ENCODE data around the gene DNAJC8. TPM values are rescaled to one million over a fixed set of nuclear protein-coding genes. Genes with fewer than 3 reads are reported as not detected.

The DNAJC8 gene
- total and polyA plus RNA-seq, 2 donors from 2014 or later = 71.7 to 110 TPM

DNA sequence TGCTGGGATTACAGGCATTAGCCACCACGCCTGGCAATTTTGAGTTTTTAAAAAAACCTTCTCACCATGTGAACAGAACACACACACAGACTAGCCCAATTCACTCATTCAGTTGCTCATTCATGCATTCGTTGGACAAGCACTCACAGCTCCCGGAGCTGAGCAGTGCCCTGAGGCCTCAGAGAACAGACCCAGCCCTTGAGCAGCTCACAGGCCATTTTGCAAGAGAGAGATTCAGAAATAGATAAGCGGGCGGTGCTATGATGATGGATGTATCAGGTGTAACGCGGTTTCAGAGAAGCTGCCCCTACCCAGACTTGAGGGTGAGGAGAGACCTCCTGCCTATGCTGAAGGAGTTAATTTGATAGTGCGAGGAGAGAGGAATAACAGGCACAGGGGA lies 74.9 kb downstream of the DNAJC8 start:
- intact Hi-C loops (cut with DNase I) = no loop called here
- DNase-seq (no peak), FAIRE-seq (no peak)
- TF ChIP-seq, protein P1, sequence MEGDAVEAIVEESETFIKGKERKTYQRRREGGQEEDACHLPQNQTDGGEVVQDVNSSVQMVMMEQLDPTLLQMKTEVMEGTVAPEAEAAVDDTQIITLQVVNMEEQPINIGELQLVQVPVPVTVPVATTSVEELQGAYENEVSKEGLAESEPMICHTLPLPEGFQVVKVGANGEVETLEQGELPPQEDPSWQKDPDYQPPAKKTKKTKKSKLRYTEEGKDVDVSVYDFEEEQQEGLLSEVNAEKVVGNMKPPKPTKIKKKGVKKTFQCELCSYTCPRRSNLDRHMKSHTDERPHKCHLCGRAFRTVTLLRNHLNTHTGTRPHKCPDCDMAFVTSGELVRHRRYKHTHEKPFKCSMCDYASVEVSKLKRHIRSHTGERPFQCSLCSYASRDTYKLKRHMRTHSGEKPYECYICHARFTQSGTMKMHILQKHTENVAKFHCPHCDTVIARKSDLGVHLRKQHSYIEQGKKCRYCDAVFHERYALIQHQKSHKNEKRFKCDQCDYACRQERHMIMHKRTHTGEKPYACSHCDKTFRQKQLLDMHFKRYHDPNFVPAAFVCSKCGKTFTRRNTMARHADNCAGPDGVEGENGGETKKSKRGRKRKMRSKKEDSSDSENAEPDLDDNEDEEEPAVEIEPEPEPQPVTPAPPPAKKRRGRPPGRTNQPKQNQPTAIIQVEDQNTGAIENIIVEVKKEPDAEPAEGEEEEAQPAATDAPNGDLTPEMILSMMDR (IDR thresholded peaks at IDR 0.05; ENCODE audit: borderline replicate concordance, extremely low read depth, insufficient read depth) = no peak
- no peak overlapping the region for H3K27ac ChIP-seq (ENCODE audit: low read depth in 2 of 2, low read length in 2 of 2)
- no peaks in the 10 kb centered on the region for H3K9me3 ChIP-seq (ENCODE audit: control insufficient read depth in 2 of 3, insufficient read depth in 1 of 3, low read length in 3 of 3)
- no peaks in the 10 kb centered on the region for H3K36me3 ChIP-seq (ENCODE audit: control insufficient read depth in 2 of 3, insufficient read depth in 3 of 3, low read length in 3 of 3)
- no peak overlapping the region for H3K9ac ChIP-seq (ENCODE audit: low read length in 3 of 3)
- no peaks in the 10 kb centered on the region for H3K27me3 ChIP-seq (ENCODE audit: control insufficient read depth, insufficient read depth, low read length)
- no peak overlapping the region for H3K4me3 ChIP-seq (ENCODE audit: low read length in 3 of 3)
- H3K4me1 ChIP-seq (ENCODE audit: control insufficient read depth in 2 of 3, insufficient read depth in 2 of 3, low read depth in 1 of 3, low read length in 3 of 3) = peaks cover 0 to 7% (median 0%) of the 10 kb centered on the region in 3 donors

DNA sequence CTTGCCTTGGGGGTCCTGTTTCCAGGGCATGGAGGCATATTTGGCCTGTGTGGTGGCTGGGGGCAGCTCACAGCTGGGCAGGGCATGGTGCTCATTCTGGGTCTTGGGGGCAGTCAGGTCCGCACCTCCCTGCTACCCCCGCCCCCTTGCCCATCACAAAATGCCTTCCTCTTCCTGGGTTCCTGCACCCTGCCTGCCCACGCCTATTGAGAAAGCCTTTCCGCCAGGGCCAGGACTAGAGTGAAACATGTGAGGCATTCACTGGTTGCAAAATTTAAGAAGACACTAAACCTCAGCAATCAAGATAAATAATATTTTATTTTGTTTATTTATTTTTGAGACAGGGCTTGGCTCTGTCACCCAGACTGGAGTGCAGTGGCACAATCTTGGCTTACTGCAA lies 76.0 kb downstream of the DNAJC8 start:
- Histone ChIP-seq H3K9ac (ENCODE audit: low read length in 3 of 3) (no peak overlapping the region), H3K27me3 (ENCODE audit: control insufficient read depth, insufficient read depth, low read length) (no peaks in the 10 kb centered on the region), H3K9me3 (ENCODE audit: control insufficient read depth in 2 of 3, insufficient read depth in 1 of 3, low read length in 3 of 3) (no peaks in the 10 kb centered on the region), H3K27ac (ENCODE audit: low read depth in 2 of 2, low read length in 2 of 2) (no peak overlapping the region), H3K4me1 (ENCODE audit: control insufficient read depth in 2 of 3, insufficient read depth in 2 of 3, low read depth in 1 of 3, low read length in 3 of 3) (peaks cover 0 to 7% (median 0%) of the 10 kb centered on the region in 3 donors), H3K36me3 (ENCODE audit: control insufficient read depth in 2 of 3, insufficient read depth in 3 of 3, low read length in 3 of 3) (no peaks in the 10 kb centered on the region), H3K4me3 (ENCODE audit: low read length in 3 of 3) (no peak overlapping the region)
- no peak for DNase-seq
- FAIRE-seq = no peak
- TF ChIP-seq, protein P1 (IDR thresholded peaks at IDR 0.05; ENCODE audit: borderline replicate concordance, extremely low read depth, insufficient read depth) = no peak
- intact Hi-C loops (cut with DNase I) = no loop called here

DNA sequence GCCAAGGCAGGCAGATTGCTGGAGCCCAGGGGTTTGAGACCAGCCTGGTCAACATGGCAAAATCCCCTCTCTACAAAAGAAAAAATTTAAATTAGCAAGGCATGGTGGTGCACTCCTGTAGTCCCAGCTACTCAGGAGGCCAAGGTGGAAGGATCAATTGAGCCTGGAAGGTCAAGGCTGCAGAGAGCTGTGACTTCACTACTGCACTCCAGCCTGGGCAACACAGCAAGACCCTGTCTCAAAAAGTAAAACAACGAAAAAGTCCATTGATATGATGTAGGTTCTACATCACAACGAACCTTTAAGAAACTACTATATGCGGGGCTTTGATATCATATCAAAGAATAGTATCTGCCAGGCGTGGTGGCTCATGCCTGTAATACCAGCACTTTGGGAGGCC lies 77.2 kb downstream of the DNAJC8 start:
- peaks cover 0 to 4% (median 0%) of the 10 kb centered on the region in 3 donors for H3K4me1 ChIP-seq (ENCODE audit: control insufficient read depth in 2 of 3, insufficient read depth in 2 of 3, low read depth in 1 of 3, low read length in 3 of 3)
- H3K9ac ChIP-seq (ENCODE audit: low read length in 3 of 3) = no peak overlapping the region
- H3K4me3 ChIP-seq (ENCODE audit: low read length in 3 of 3) = no peak overlapping the region
- TF ChIP-seq, protein P1 (IDR thresholded peaks at IDR 0.05; ENCODE audit: borderline replicate concordance, extremely low read depth, insufficient read depth) = no peak
- H3K36me3 ChIP-seq (ENCODE audit: control insufficient read depth in 2 of 3, insufficient read depth in 3 of 3, low read length in 3 of 3) = no peaks in the 10 kb centered on the region
- H3K27me3 ChIP-seq (ENCODE audit: control insufficient read depth, insufficient read depth, low read length) = no peaks in the 10 kb centered on the region
- FAIRE-seq (no peak), DNase-seq (no peak)
- H3K27ac ChIP-seq (ENCODE audit: low read depth in 2 of 2, low read length in 2 of 2) = no peak overlapping the region
- no peaks in the 10 kb centered on the region for H3K9me3 ChIP-seq (ENCODE audit: control insufficient read depth in 2 of 3, insufficient read depth in 1 of 3, low read length in 3 of 3)
- intact Hi-C loops (cut with DNase I) = no loop called here

DNA sequence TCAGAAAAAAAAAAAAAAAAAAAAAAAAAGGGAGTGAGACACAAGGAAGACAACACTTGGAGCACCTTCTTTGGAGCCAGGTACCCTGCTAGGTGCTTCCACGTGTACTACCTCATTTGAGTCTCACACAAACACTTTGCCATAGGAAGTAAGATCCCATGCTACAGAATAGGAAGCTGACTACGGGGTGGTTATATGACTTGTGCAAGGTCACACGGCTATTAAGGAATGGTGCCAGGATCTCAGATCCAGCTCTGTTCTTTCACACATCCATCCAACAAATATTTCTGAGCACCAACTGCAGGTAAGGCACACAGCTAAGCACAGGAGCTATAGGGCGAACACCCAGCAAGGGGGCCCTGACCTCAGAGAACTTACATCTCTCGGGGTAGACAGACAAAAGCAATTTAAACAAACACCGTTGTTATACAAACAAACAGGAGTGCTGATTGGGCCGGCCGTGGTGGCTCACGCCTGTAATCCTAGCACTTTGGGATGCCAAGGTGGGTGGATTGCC lies 78.7 kb downstream of the DNAJC8 start:
- Histone ChIP-seq H3K4me3 (ENCODE audit: low read length in 3 of 3) (no peak overlapping the region), H3K27me3 (ENCODE audit: control insufficient read depth, insufficient read depth, low read length) (no peaks in the 10 kb centered on the region)
- intact Hi-C loops (cut with DNase I) = no loop called here

More for the DNA sequence above, 78.7 kb downstream of the DNAJC8 start:
- Histone ChIP-seq H3K9me3 (ENCODE audit: control insufficient read depth in 2 of 3, insufficient read depth in 1 of 3, low read length in 3 of 3) (no peaks in the 10 kb centered on the region), H3K4me1 (ENCODE audit: control insufficient read depth in 2 of 3, insufficient read depth in 2 of 3, low read depth in 1 of 3, low read length in 3 of 3) (peaks cover 0 to 4% (median 0%) of the 10 kb centered on the region in 3 donors), H3K36me3 (ENCODE audit: control insufficient read depth in 2 of 3, insufficient read depth in 3 of 3, low read length in 3 of 3) (no peaks in the 10 kb centered on the region), H3K9ac (ENCODE audit: low read length in 3 of 3) (no peak overlapping the region), H3K27ac (ENCODE audit: low read depth in 2 of 2, low read length in 2 of 2) (no peak overlapping the region)
- FAIRE-seq (no peak), DNase-seq (no peak)
- TF ChIP-seq, protein P1 (IDR thresholded peaks at IDR 0.05; ENCODE audit: borderline replicate concordance, extremely low read depth, insufficient read depth) = no peak

All from kidney (tissue), 14 donors.